K562 (cell line): ENCODE measurements around the gene WDR18. TPM values are rescaled to one million over a fixed set of nuclear protein-coding genes. Genes with fewer than 3 reads are reported as not detected.

ENCODE experiments used
- ATAC-seq: fragments of 200-7000 bp; cut with Tn5 transposase; 3 replicates; pipeline ENCODE4 v1.9.1; 2020; ENCODE audit warnings: moderate library complexity
- BruUV-seq: library from RNA; stranded (reverse); fragments of 400-500 nt; replicated peaks from 2 replicates; lab custom pipeline; 2021; lab: Mats Ljungman, UMichigan
- CTCF ChIA-PET: fragments of 300-600 bp; formaldehyde crosslinking; extraction: SDS; loops from one replicate; lab custom pipeline; 2021; ENCODE audit warnings: low intra/inter-chr PET ratio; lab: Yijun Ruan, JAX
- POLR2A ChIA-PET: fragments of 300-600, 350-650 bp; sonication (Branson Sonifier 250); formaldehyde crosslinking; extraction: SDS; loops from one replicate; lab custom pipeline; 2021; ENCODE audit warnings: antibody characterized with exemption, inconsistent platforms; lab: Yijun Ruan, JAX
- DNase-seq, 4 experiments: peaks; one replicate each; pipeline versions ENCODE4 v3.0.0 to v3.0.0-alpha.2; 2011 to 2018; ENCODE audit warnings: low spot score in 3 of 4, mixed read lengths in 3 of 4; ENCODE audit errors: extremely low read depth in 1 of 4
- FAIRE-seq: peaks from 2 replicates; lab custom pipeline; 2011; peaks lifted over from hg19 to GRCh38; lab: Jason Lieb, UNC
- H2AFZ ChIP-seq: 2 replicates; pipeline ENCODE4 v1.6.0; 2011; ENCODE audit warnings: low read depth, low read length, control low read depth, inconsistent platforms
- H3K27ac ChIP-seq: fragments of 200-600 bp; 3 replicates; pipeline ENCODE4 v1.8.0; 2011; ENCODE audit warnings: low read depth, mild to moderate bottlenecking, control low read depth, inconsistent platforms, low read length, moderate library complexity, mixed read lengths; ENCODE audit errors: extremely low read depth
- H3K27me3 ChIP-seq, 2 experiments: fragments of 300-600 bp in 1 of 2; 2 replicates in 1 of 2; 3 replicates in 1 of 2; pipeline versions ENCODE4 v1.6.0 to v1.8.0; 2011; ENCODE audit warnings: inconsistent platforms in 2 of 2, low read length in 2 of 2, mild to moderate bottlenecking in 1 of 2, mixed read lengths in 1 of 2, moderate library complexity in 1 of 2; ENCODE audit not compliant: control insufficient read depth in 2 of 2, insufficient read depth in 2 of 2
- H3K36me3 ChIP-seq: fragments of 300-600 bp; 3 replicates; pipeline ENCODE4 v1.8.0; 2011; ENCODE audit warnings: mild to moderate bottlenecking, low read length, inconsistent platforms; ENCODE audit not compliant: control insufficient read depth, insufficient read depth
- H3K4me1 ChIP-seq, 2 experiments: fragments of 200-600 bp in 1 of 2; replicated peaks in 1 of 2; 2 replicates in 1 of 2; 3 replicates in 1 of 2; pipeline versions ENCODE4 v1.5.1 to v1.8.0; 2011; ENCODE audit warnings: inconsistent platforms in 2 of 2, low read length in 2 of 2, mild to moderate bottlenecking in 1 of 2, mixed read lengths in 1 of 2, moderate library complexity in 1 of 2; ENCODE audit not compliant: control insufficient read depth in 2 of 2, insufficient read depth in 2 of 2
- H3K4me2 ChIP-seq: 2 replicates; pipeline ENCODE4 v1.6.1; 2011; ENCODE audit warnings: low read length, control low read depth, inconsistent platforms, mixed read lengths; ENCODE audit not compliant: insufficient read depth
- H3K4me3 ChIP-seq: fragments of 200-600 bp; sonication (generic), shearing (Covaris generic); 2 replicates; pipeline ENCODE4 v1.5.1; 2016; ENCODE audit warnings: control low read depth, inconsistent platforms
- H3K79me2 ChIP-seq: fragments of 200-600 bp; 3 replicates; pipeline ENCODE4 v1.8.0; 2011; ENCODE audit warnings: low read length, inconsistent platforms; ENCODE audit not compliant: control insufficient read depth, insufficient read depth
- H3K9ac ChIP-seq, 2 experiments: 2 replicates each; pipeline versions ENCODE4 v1.6.0 to v1.6.1; 2011; ENCODE audit warnings: low read depth in 2 of 2, low read length in 2 of 2, control low read depth in 1 of 2, inconsistent platforms in 1 of 2, mild to moderate bottlenecking in 1 of 2, mixed read lengths in 1 of 2; ENCODE audit not compliant: insufficient read depth in 1 of 2
- H3K9me1 ChIP-seq: one replicate; pipeline ENCODE4 v1.6.0; 2011; ENCODE audit warnings: inconsistent platforms, mild to moderate bottlenecking, low read length, moderate library complexity; ENCODE audit not compliant: control insufficient read depth, insufficient read depth
- H3K9me3 ChIP-seq: replicated peaks from 2 replicates; pipeline ENCODE4 v1.5.1; 2011; ENCODE audit warnings: low read depth, low read length, inconsistent platforms; ENCODE audit not compliant: control insufficient read depth, insufficient read depth
- H4K20me1 ChIP-seq: replicated peaks from 2 replicates; pipeline ENCODE4 v1.6.1; 2011; ENCODE audit warnings: low read length, inconsistent platforms, mixed read lengths; ENCODE audit not compliant: control insufficient read depth, insufficient read depth
- ARID3A ChIP-seq: IDR thresholded peaks from 2 replicates; pipeline ENCODE4 v1.6.1; 2012; ENCODE audit warnings: low read depth, low read length, improper control_type of control experiment, borderline replicate concordance
- CCNT2 ChIP-seq: IDR thresholded peaks from 2 replicates; pipeline ENCODE4 v1.6.1; 2011; ENCODE audit warnings: borderline replicate concordance, low read depth, mild to moderate bottlenecking, moderate library complexity, mixed read lengths, low read length; ENCODE audit not compliant: insufficient read length; ENCODE audit errors: extremely low read depth
- EP300 ChIP-seq: IDR thresholded peaks from 2 replicates; pipeline ENCODE4 v1.6.1; 2012; ENCODE audit warnings: low read length, improper control_type of control experiment
- GATA2 ChIP-seq: sonication (generic); formaldehyde crosslinking; IDR thresholded peaks from 2 replicates; pipeline ENCODE4 v1.4.0; 2020; ENCODE audit warnings: mild to moderate bottlenecking, missing genetic modification reagents
- HNRNPUL1 ChIP-seq: fragments of 200-400 bp; formaldehyde crosslinking; IDR thresholded peaks from 2 replicates; pipeline ENCODE4 v1.6.1; 2017; ENCODE audit warnings: low read length
- POU5F1 ChIP-seq: fragments of 150-350 bp; IDR thresholded peaks from 2 replicates; pipeline ENCODE4 v1.6.1; 2014; ENCODE audit warnings: borderline replicate concordance, low read length, low read depth, mild to moderate bottlenecking; ENCODE audit not compliant: partially characterized antibody
- SIN3B ChIP-seq: fragments of 450-650 bp; IDR thresholded peaks from 2 replicates; pipeline ENCODE4 v1.6.1; 2017; ENCODE audit warnings: low read depth, mild to moderate bottlenecking, moderate library complexity
- SMAD3 ChIP-seq: fragments of 450-650 bp; formaldehyde crosslinking; conservative IDR thresholded peaks from 2 replicates; pipeline ENCODE4 v1.4.0; 2020; ENCODE audit warnings: mild to moderate bottlenecking
- TCF3 ChIP-seq: sonication (generic); formaldehyde crosslinking; IDR thresholded peaks from 2 replicates; pipeline ENCODE4 v1.4.0; 2020; ENCODE audit warnings: mild to moderate bottlenecking, missing genetic modification reagents
- ZFP36 ChIP-seq: fragments of 150-350 bp; IDR thresholded peaks from 2 replicates; pipeline ENCODE4 v1.6.1; 2018; ENCODE audit warnings: low read length, low read depth; ENCODE audit not compliant: partially characterized antibody
- WGBS: fragments of 100-300 bp; shearing (Covaris generic); methylation state at CpG from one replicate; pipeline ENCODE4 v1.1.6; 2016; ENCODE audit warnings: low coverage, mixed read lengths; ENCODE audit not compliant: insufficient coverage; ENCODE audit errors: missing lambda C conversion rate; 5-methylcytosine and 5-hydroxymethylcytosine counted together
- in situ Hi-C: fragments of 300-500 bp; cut with MboI; formaldehyde crosslinking; loops from 4 replicates; pipeline ENCODE4 v1.15.0; 2018; ENCODE audit warnings: inconsistent platforms, mixed read lengths
- intact Hi-C: fragments of 100-400 bp; cut with micrococcal nuclease; formaldehyde crosslinking; loops from 2 replicates; pipeline ENCODE4 v1.14.2; 2022
- polyA plus RNA-seq, 8 experiments: library from polyadenylated mRNA; depleted of rRNA in 4 of 8; stranded (reverse) in 5 of 8; unstranded in 3 of 8; fragments of >200 nt; fragmentation: Nextera tagmentation in 2 of 8; fragmentation: Illumina TruSeq in 1 of 8; extraction: Ambion mirVana in 2 of 8; extraction: Trizol in 1 of 8; gene quantifications; 2 replicates each; pipeline versions ENCODE4 v1.2.1 to v1.2.3, GENCODE V29; 2011 to 2014; ENCODE audit warnings: inconsistent platforms in 1 of 8, missing spikeins in 1 of 8
- total RNA-seq, 7 experiments: library from RNA; depleted of rRNA in 6 of 7; stranded (reverse); fragments of >200 nt in 6 of 7; fragmentation: Illumina TruSeq in 2 of 7; extraction: Trizol in 2 of 7; gene quantifications; 2 replicates each; pipeline versions ENCODE4 v1.2.1 to v1.2.3, GENCODE V29; 2011 to 2021; ENCODE audit warnings: low replicate concordance in 1 of 7
- TF ChIP-seq, protein P1 (sequence below): sonication (generic); formaldehyde crosslinking; IDR thresholded peaks from 2 replicates; pipeline ENCODE4 v1.8.0; 2022; ENCODE audit warnings: missing genetic modification reagents, mild to moderate bottlenecking, borderline replicate concordance
- TF ChIP-seq, protein P2 (sequence below), 2 experiments: fragments of 250-450 bp in 1 of 2; fragments of 450-650 bp in 1 of 2; sonication (Bioruptor Pico) in 1 of 2; IDR thresholded peaks; 2 replicates each; pipeline versions ENCODE4 v1.6.1 to v1.8.0; 2016 to 2021; ENCODE audit warnings: mild to moderate bottlenecking in 2 of 2, moderate library complexity in 2 of 2, missing compliant biosample characterization in 1 of 2, missing genetic modification characterization in 1 of 2

WDR18 gene
- total and polyA plus RNA-seq, 9 of the 15 experiments (the other 6 are each of a cell fraction or from before 2014, with no cell fraction given) = 0.65 to 181 (median 30.1) TPM

DNA sequence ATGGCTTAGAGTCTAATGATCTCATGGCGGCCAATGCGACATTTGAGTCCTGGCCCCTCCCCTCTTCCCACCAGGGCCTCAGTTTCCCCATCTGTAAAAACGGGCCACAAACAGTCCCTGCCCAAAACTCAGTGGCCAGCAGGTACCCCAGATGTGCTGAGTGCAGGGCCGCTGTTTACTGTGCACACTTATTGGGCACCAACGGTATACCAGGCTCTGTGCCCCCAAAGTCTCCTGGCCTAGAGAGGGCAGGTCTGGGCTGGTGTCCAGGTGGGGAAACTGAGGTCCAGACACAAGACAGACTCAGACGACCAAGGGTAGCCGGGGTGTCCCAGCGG lies 23.6 kb upstream of the WDR18 start (continued):
- TF ChIP-seq ARID3A = no peak
- no peak for TF ChIP-seq GATA2 (CRISPR knock-in tag)
- TF ChIP-seq HNRNPUL1 = no peak
- TF ChIP-seq CCNT2 = no peak
- TF ChIP-seq EP300 = no peak
- no peak for TF ChIP-seq POU5F1
- no peak for TF ChIP-seq SMAD3 (CRISPR knock-in tag)
- TF ChIP-seq ZFP36 = no peak
- TF ChIP-seq, all 486 proteins: peak for 4

GRCh38 chr19:961866-962620 lies 22.1 kb upstream of the WDR18 start:
- H3K9me3 ChIP-seq = peaks cover 12% of the 10 kb centered on the region
- no peaks in the 10 kb centered on the region for H4K20me1 ChIP-seq
- CTCF ChIA-PET = interaction anchor here (0.6 kb wide), 1 partner anchor 488 kb away, joined by 3 read pairs; the partner anchor contains the start of gene APC2
- H3K4me1 ChIP-seq = peaks cover 38 to 74% of the 10 kb centered on the region in 2 experiments
- peaks cover 47% of the 10 kb centered on the region for H3K79me2 ChIP-seq
- H3K4me2 ChIP-seq = peak overlapping the region; percentile 21; the same call in 1 of the 2 replicates
- H3K9me1 ChIP-seq = no peaks in the 10 kb centered on the region
- BruUV-seq = no TSS peak
- POLR2A ChIA-PET = interaction anchor here (0.6 to 1.9 kb wide), 11 partner anchors 8 to 78 kb away, joined by 3 to 8 read pairs (median 4); no protein-coding TSS in a partner anchor
- H3K4me3 ChIP-seq = no peak overlapping the region
- WGBS = 20% methylated on average over 9 of the region's 14 CpGs
- intact Hi-C loops = no loop called here
- no peak overlapping the region for H2AFZ ChIP-seq
- in situ Hi-C loops = no loop called here
- FAIRE-seq (peak; percentile 95), DNase-seq (peak; percentile 87 to 97 (median 92)), ATAC-seq (peak; percentile 87)
- peak overlapping the region; percentile 65 for H3K27ac ChIP-seq
- H3K27me3 ChIP-seq = no peaks in the 10 kb centered on the region
- H3K36me3 ChIP-seq = peaks cover 69% of the 10 kb centered on the region; the same call in 2 of the 3 replicates
- H3K9ac ChIP-seq = no peak overlapping the region
- TF ChIP-seq, protein P1, sequence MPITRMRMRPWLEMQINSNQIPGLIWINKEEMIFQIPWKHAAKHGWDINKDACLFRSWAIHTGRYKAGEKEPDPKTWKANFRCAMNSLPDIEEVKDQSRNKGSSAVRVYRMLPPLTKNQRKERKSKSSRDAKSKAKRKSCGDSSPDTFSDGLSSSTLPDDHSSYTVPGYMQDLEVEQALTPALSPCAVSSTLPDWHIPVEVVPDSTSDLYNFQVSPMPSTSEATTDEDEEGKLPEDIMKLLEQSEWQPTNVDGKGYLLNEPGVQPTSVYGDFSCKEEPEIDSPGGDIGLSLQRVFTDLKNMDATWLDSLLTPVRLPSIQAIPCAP (CRISPR knock-in tag) = no peak
- TF ChIP-seq, protein P2, sequence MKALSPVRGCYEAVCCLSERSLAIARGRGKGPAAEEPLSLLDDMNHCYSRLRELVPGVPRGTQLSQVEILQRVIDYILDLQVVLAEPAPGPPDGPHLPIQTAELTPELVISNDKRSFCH (CRISPR knock-in tag; IDR thresholded peaks at IDR 0.05) = no peak
- TF ChIP-seq, protein P2 (tag; IDR thresholded peaks at IDR 0.05) = no peak
- TF ChIP-seq TCF3 (peak; percentile 71), SIN3B (no peak)
